Cardiac fibroblast (primary cell): ENCODE data around the gene TOMM22.

Experiments
- DNase-seq, 2 donors: peaks; one replicate each; pipeline versions ENCODE4 v3.0.0 to v3.0.0-alpha.2; 2010; ENCODE audit warnings: low read depth in 2 of 2
- H3K4me3 ChIP-seq, 2 donors: replicated peaks in 1 of 2; 1 replicate in 1 of 2; 2 replicates in 1 of 2; pipeline ENCODE4 v1.5.1; 2011; ENCODE audit warnings: low read depth in 2 of 2, low read length in 2 of 2, mild to moderate bottlenecking in 2 of 2, moderate library complexity in 1 of 2
- CTCF ChIP-seq: IDR thresholded peaks from one replicate; pipeline ENCODE4 v1.5.1; 2011; ENCODE audit warnings: low read depth, mild to moderate bottlenecking, low read length, inconsistent platforms

TOMM22 gene

GRCh38 chr22:38733329-38733723, 51.6 kb downstream of the TOMM22 start:
- peak; percentile 78 for TF ChIP-seq CTCF
- peak; percentile 31 to 36 for DNase-seq
- H3K4me3 ChIP-seq: no peak overlapping the region

GRCh38 chr22:38733724-38734381, 52.1 kb downstream of the TOMM22 start:
- peak in 1 of 2 donors; percentile 32 for DNase-seq
- TF ChIP-seq CTCF: no peak
- no peak overlapping the region for H3K4me3 ChIP-seq

GRCh38 chr22:38734421-38735100, 52.8 kb downstream of the TOMM22 start:
- no peak overlapping the region for H3K4me3 ChIP-seq
- no peak for TF ChIP-seq CTCF
- no peak for DNase-seq
